ENCODE data around the gene TTLL6.

GRCh38 chr17:48723423-48724250 is 93.4 kb downstream of the TTLL6 start:
- TF ChIP-seq CTCF (IDR thresholded peaks at IDR 0.05; ENCODE audit: insufficient read depth, low read length) (no peak), POLR2AphosphoS5 (IDR thresholded peaks at IDR 0.05; ENCODE audit: low read depth) (no peak), GABPA (IDR thresholded peaks at IDR 0.05; ENCODE audit: low read depth) (no peak), REST (IDR thresholded peaks at IDR 0.05; ENCODE audit: insufficient replicate concordance, low read depth) (no peak), SPI1 (IDR thresholded peaks at IDR 0.05; ENCODE audit: borderline replicate concordance, low read depth) (no peak)

Measured in HL-60 (cell line).